Stimulated activated CD4-positive, alpha-beta T cell treated with anti-CD3 and anti-CD28 coated beads, Interleukin-1b, Interleukin-23, amount 100 ng/mL, for 48 hours (primary cell): ENCODE measurements around the gene ZNF574.

Experiments used
- DNase-seq: peaks from one replicate; pipeline ENCODE4 v3.0.0-alpha.2; 2020

The ZNF574 gene

GRCh38 chr19:42057846-42058245 is 18.1 kb upstream of the ZNF574 start:
- no peak for DNase-seq

- no peak for DNase-seq
Measured at GRCh38 chr19:42059196-42059595, 16.8 kb upstream of the ZNF574 start.

GRCh38 chr19:42060117-42060516 is 15.8 kb upstream of the ZNF574 start:
- DNase-seq, result no peak

GRCh38 chr19:42062381-42062780 is 13.6 kb upstream of the ZNF574 start:
- no peak for DNase-seq

- no peak for DNase-seq
Measured at GRCh38 chr19:42064432-42064831, 11.5 kb upstream of the ZNF574 start.

DNA sequence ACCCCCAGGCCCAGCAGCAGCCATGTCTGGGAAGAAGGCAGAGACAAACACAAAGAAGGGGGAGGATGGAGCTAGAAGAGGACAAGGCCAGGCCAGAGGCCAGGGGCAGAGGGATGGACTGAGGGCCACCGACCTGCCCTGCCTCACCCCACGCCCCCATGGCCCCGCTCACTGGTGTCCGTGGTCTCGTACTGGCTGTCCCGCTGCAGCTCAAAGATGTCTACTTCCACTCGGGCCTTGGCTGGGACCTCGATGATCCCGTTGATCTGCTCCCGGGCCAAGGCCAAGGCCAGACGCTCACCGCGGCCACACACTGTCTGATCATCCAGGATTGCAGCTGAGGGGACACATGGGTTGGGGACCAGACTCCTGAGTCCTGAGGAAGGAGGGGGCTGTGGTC is 10.9 kb upstream of the ZNF574 start:
- DNase-seq, result no peak

DNA sequence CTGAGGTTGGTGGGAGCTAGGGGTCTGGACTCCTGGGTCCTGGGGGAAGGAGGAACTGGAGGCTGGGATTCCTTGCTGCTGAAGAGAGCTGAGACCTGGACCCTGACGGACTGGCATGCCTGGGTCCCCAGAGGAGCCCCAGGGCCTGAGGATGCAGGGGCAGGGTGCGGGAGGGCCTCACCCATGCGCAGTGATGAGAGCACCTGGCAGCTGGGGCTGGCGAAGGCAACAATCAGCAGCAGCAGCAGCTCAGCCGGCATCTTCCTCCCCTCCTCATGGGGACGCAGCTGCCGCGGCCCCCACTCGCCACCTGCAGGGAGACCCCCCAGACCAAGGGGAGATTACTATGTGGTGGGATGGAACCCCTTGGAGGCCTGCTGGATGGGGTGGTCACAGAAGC is 10.5 kb upstream of the ZNF574 start:
- no peak for DNase-seq

- no peak for DNase-seq
Measured at GRCh38 chr19:42066075-42066754, 9.8 kb upstream of the ZNF574 start.

DNA sequence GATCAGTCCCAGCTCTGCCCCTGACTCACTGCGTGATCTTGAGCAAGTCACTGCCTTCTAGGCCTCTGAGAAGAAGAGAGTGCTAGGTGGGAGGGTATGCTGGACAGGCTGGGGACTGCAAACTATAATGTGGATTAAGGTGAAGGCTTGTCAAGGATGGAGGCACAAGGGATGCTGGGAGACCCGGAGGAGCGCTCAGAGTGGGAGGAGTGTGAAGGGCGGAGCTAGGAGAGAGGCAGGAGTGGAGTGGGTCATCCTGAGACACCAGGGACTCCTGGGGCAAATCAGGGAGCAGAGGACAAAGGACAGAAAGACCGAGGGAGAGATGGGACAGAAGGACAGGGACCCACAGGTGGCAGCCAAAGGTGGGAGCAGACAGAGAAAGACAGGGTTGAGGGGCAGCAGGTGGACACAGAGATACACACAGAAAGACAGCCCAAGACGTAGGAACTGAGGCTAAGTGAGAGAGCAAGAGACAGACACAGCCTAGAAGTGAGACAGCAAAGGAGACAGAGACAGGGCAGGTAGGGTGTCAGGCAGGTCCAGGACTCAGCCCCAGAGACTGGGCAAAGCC is 8.6 kb upstream of the ZNF574 start:
- DNase-seq, result no peak

DNA sequence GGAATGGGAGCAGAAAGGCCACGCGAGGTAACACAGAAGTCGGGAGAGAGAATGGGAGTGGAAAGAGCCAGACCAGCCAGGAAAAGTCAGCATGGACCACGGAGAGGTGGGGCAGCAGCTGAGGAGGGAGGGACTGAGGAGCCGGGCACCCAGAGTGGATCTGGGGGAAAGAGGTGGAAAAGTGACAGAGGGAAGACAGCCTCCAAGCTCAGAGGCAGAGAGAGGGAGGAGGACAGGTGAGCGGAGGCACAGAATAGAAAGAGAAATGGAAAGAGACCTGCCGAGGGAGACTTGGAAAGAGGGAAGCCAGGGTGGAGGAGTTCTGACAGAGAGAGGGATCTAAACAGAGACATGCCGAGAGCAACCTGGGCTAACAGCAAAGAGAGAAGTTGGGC is 7.6 kb upstream of the ZNF574 start:
- DNase-seq, result no peak

DNA sequence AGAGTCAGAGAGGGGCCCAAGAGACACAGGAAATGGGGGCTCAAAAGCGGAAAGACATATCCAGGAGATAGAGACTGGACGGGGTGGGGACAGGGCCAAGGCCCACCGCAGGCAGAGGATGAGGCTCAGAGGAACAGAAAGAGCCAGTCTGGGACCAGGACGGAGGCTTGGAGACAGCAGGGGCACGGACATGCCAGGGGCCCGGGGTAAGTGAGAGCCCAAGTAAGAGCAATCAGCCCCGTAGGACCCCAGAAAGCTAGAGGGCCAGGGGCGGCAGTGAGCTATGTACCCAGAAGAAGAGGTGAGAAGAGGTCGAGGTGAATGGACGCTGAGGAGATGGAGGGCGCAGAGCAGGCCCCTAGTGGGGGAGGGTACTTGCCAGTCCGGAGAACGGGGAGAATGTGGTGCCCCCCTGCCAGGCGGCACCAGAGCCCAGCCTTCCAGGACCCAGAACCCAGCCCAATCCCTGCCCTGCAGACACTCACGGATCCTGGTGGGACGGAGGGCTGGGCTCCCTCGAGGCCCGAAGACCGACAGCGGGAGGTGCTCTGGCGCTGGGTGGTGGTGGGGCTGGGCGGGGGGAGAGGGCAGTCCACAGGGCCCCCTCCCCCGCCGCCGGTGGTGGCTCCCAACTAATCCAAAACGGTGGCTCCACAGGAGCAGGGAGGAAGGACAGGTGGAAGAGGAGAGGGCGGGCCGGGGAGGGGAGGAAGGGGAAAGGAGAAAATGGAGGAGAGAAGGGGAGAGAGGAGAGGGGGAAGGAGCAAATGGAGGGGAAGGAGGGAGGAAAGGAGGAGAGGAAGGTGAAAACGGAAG is 7.0 kb upstream of the ZNF574 start:
- no peak for DNase-seq

GRCh38 chr19:42069619-42070351 is 6.2 kb upstream of the ZNF574 start, which contains the start of gene GRIK5:
Gene GRIK5, minus strand, starts transcription at chr19:42070206. Its CDS starts 4,436 bp downstream, at chr19:42065770.
- DNase-seq, result no peak

DNA sequence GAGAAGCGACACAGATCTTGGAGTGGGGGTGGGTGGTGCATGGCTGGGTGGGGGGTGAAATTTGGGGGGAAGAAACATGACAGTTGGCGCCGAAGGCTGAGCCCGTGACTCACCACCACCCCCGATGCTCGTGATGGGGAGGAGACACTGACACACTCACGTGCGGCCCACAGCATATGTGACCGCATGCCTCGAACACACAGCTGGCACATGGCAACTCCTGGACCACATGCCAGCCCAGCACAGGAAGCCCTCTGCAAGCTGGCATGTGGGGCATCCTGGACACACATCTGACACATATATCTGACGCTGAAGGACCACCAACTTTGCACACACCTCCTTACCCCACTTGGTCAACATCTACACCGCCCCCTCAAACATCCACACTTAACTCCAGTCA is 4.7 kb upstream of the ZNF574 start:
- DNase-seq, result no peak

GRCh38 chr19:42074513-42075363 is 1.2 kb upstream of the ZNF574 start:
- no peak for DNase-seq

- no peak for DNase-seq
Measured at GRCh38 chr19:42075364-42075615, 676 bp upstream of the ZNF574 start.

DNA sequence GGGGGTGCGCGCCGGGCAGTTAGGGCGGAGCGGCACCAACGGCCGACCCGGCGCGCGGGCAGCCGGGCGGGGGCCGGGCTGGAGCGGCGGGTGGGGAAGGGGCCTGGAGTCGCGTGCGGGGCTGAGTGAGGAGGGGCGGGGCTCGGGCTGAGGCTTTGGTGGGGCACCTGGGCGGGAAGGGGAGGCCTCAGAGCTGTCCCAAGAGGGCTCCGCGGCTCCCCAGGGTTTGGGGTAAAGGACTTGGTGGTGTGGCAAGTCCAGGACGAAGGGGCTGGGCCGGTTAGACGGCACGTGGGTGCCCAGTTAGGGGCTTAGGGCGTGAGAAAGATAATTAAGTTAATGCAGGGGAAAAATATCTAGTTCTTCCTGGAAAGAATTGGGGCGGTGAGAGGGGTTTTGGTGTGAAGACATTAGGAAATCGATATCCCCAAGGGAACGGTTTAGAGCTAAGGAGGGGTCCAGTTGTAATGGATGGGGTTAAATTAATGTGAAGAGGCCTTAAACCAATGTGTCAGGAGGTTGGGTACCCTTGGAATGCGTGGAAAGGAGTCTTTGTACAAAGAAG is 496 bp downstream of the ZNF574 start:
- DNase-seq, result peak; percentile 38

GRCh38 chr19:42078058-42078457 is 2.1 kb downstream of the ZNF574 start:
- DNase-seq, result no peak

GRCh38 chr19:42078538-42079275 is 2.7 kb downstream of the ZNF574 start:
- DNase-seq, result no peak

DNA sequence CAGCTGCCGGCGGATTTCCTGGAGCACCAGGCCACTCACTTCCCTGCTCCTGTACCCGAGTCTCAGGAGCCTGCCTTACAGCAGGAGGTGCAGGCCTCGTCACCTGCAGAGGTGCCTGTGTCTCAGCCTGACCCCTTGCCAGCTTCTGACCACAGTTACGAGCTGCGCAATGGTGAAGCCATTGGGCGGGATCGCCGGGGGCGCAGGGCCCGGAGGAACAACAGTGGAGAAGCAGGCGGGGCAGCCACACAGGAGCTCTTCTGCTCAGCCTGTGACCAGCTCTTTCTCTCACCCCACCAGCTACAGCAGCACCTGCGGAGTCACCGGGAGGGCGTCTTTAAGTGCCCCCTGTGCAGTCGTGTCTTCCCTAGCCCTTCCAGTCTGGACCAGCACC is 3.3 kb downstream of the ZNF574 start:
- DNase-seq, result no peak

- no peak for DNase-seq
Measured at GRCh38 chr19:42079886-42080763, 4.2 kb downstream of the ZNF574 start.
